A549 treated with Mapracorat at 1 μM for 4 hours (cell line): Measurements from ENCODE around the gene TMUB2. TPM values are rescaled to one million over a fixed set of nuclear protein-coding genes. Genes with fewer than 3 reads are reported as not detected.

Experiments
- total RNA-seq: library from RNA; stranded (reverse); fragments of 200-300 nt; extraction: Qiagen RNA extraction; gene quantifications from 5 replicates; pipeline ENCODE4 v1.2.3, GENCODE V29; 2022

Gene TMUB2
- 36.2 to 44.7 TPM (median 43.5 TPM) in 5 replicates for total RNA-seq

GRCh38 chr17:44186307-44187130, at the start of gene TMUB2:
TSS of gene TMUB2 (plus strand) at chr17:44186972. CDS start at chr17:44187709, 737 bp downstream.

GRCh38 chr17:44170499-44171201, 16.1 kb upstream of the TMUB2 start, which contains the start of gene ASB16:
TSS of gene ASB16 (plus strand) at chr17:44170704. CDS start at chr17:44170790, 86 bp downstream.

GRCh38 chr17:44199553-44200477, 13.0 kb downstream of the TMUB2 start, which contains the start of gene ATXN7L3:
TSS of gene ATXN7L3 (minus strand) at chr17:44199884. CDS start at chr17:44198070, 1,814 bp downstream.

GRCh38 chr17:44219616-44220212, 32.9 kb downstream of the TMUB2 start, which contains the start of gene UBTF:
TSS of gene UBTF (minus strand) at chr17:44219675. CDS start at chr17:44218229, 1,446 bp downstream.

Other genes with a start within 250 kb of the TMUB2 start
- not detected in 5 replicates for gene PPY, start 244.5 kb upstream of the TMUB2 start, total RNA-seq
- gene PYY, start 233.0 kb upstream of the TMUB2 start, total RNA-seq, result not detected in 5 replicates
- gene NAGS, start 182.3 kb upstream of the TMUB2 start, total RNA-seq, result 0.77 to 1.5 TPM (median 1.1 TPM) in 5 replicates
- gene TMEM101, start 172.0 kb upstream of the TMUB2 start, total RNA-seq, result 25.1 to 33.0 TPM (median 30.8 TPM) in 5 replicates
- 50.1 to 55.9 TPM (median 51.9 TPM) in 5 replicates for gene LSM12, start 120.3 kb upstream of the TMUB2 start, total RNA-seq
- gene G6PC3, start 116.2 kb upstream of the TMUB2 start, total RNA-seq, result 117 to 181 TPM (median 160 TPM) in 5 replicates
- 13.9 to 19.7 TPM (median 15.3 TPM) in 5 replicates for gene HDAC5, start 63.3 kb upstream of the TMUB2 start, total RNA-seq
- gene HROB, start 45.0 kb upstream of the TMUB2 start, total RNA-seq, result 8.4 to 11.2 TPM (median 10.1 TPM) in 5 replicates
- gene ASB16, start 16.3 kb upstream of the TMUB2 start, total RNA-seq, result 0.07 to 0.32 TPM (median 0.12 TPM) in 3 of 5 replicates, not detected in the others
- 49.9 to 70.2 TPM (median 66.3 TPM) in 5 replicates for gene ATXN7L3, start 12.9 kb downstream of the TMUB2 start, total RNA-seq
- gene UBTF, start 32.7 kb downstream of the TMUB2 start, total RNA-seq, result 86.8 to 95.4 TPM (median 90.0 TPM) in 5 replicates
- not detected in 5 replicates for gene SLC4A1, start 81.2 kb downstream of the TMUB2 start, total RNA-seq
- 0.74 to 1.1 TPM (median 0.83 TPM) in 5 replicates for gene RUNDC3A, start 121.6 kb downstream of the TMUB2 start, total RNA-seq
- gene SLC25A39, start 137.9 kb downstream of the TMUB2 start, total RNA-seq, result 141 to 218 TPM (median 197 TPM) in 5 replicates
- gene GRN, start 158.3 kb downstream of the TMUB2 start, total RNA-seq, result 205 to 234 TPM (median 220 TPM) in 5 replicates
- gene FAM171A2, start 176.9 kb downstream of the TMUB2 start, total RNA-seq, result 2.5 to 4.4 TPM (median 4.0 TPM) in 5 replicates
- 1.1 to 2.0 TPM (median 1.5 TPM) in 5 replicates for gene ITGA2B, start 202.7 kb downstream of the TMUB2 start, total RNA-seq